Epithelial cell of esophagus (primary cell): ENCODE results near the gene MAN2A2.

Experiments used
- DNase-seq: peaks from one replicate; pipeline ENCODE4 v3.0.0; 2010; ENCODE audit warnings: low read depth
- H3K4me3 ChIP-seq: 2 replicates; pipeline ENCODE4 v1.5.1; 2011; ENCODE audit warnings: mild to moderate bottlenecking, low read length, control low read depth
- CTCF ChIP-seq: IDR thresholded peaks from 2 replicates; pipeline ENCODE4 v1.5.1; 2011; ENCODE audit warnings: low read depth, mild to moderate bottlenecking, low read length, control low read depth, inconsistent platforms; ENCODE audit not compliant: insufficient read depth; ENCODE audit errors: missing control alignments

The MAN2A2 gene

GRCh38 chr15:90884719-90885431 lies 18.2 kb upstream of the MAN2A2 start:
- DNase-seq, result no peak
- peak overlapping the region; percentile 17 for H3K4me3 ChIP-seq
- TF ChIP-seq CTCF, result no peak

DNA sequence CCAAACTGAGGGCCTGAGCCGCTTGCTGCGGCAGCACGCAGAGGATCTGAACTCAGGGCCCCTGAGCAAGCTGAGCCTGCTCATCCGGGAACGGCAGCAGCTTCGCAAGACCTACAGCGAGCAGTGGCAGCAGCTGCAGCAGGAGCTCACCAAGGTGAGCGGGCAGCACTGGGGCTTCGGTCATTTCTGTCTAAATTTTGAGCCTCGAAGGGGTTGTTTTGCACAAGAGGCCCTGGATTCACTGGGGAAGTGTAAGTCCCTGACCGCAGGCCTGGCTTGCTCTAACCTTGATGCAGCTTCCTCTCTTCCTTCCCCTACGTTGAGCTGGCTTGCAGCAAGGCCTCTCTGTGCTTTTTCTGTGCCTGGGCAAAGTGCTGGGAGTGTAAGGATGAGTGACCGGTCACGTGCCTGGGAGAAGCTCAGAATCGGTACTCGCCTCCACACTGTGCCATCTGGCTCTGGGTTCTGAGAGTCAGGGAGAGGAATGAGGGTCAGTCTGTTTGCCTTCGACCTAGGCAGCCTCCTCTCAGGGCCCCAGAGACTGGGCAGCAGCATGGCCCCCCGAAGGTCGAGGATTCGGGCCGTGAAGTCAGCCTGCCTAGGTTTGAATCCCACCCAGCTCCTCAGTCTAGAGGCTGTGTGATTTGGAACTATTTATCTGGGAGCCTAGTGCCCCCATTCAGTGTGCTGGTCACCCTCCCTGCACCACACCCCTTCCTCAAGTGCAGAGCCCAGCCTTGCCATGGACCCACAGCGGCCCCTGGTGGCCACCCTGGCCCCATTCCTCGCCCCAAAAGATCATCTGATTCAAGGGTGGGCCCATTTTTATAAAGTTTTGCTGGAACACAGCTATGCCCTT lies 17.4 kb upstream of the MAN2A2 start:
- TF ChIP-seq CTCF, result peak; percentile 98
- peak; percentile 53 for DNase-seq
- H3K4me3 ChIP-seq, result no peak overlapping the region

DNA sequence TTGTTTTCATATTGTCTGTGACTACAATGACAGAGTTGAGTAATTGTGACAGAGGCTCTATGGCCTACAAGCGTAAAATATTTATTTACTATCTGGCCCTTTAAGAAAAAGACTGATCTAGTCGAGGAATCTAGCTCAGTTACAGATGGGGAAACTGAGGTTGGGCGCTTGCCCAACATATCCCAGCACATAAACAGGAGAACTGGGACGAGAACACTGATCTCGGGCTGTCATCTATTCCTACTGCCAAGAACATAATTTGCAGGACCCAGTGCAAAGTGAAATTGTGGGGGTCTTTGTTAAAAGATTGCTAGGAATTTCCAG lies 16.8 kb upstream of the MAN2A2 start:
- no peak for DNase-seq
- TF ChIP-seq CTCF, result no peak
- no peak overlapping the region for H3K4me3 ChIP-seq

GRCh38 chr15:90887037-90887481 lies 16.0 kb upstream of the MAN2A2 start:
- no peak for DNase-seq
- H3K4me3 ChIP-seq, result no peak overlapping the region
- no peak for TF ChIP-seq CTCF

DNA sequence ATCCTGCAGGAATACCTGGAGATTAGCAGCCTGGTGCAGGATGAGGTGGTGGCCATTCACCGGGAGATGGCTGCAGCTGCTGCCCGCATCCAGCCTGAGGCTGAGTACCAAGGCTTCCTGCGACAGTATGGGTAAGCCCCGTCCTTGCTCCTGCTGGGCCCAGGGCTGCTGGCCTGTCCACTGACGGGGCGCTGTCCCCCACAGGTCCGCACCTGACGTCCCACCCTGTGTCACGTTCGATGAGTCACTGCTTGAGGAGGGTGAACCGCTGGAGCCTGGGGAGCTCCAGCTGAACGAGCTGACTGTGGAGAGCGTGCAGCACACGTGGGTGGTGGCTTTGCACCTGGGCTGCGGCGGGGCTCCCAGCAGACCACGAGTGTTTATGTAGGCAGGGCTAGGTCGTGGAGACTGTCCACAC lies 13.8 kb upstream of the MAN2A2 start:
- DNase-seq, result no peak
- no peak for TF ChIP-seq CTCF
- no peak overlapping the region for H3K4me3 ChIP-seq

GRCh38 chr15:90889736-90890456 lies 13.2 kb upstream of the MAN2A2 start:
- no peak overlapping the region for H3K4me3 ChIP-seq
- no peak for DNase-seq
- TF ChIP-seq CTCF, result no peak
